Mucosa of descending colon (tissue), 3 donors: ENCODE measurements around the gene POPDC2. TPM values are rescaled to one million over a fixed set of nuclear protein-coding genes. Genes with fewer than 3 reads are reported as not detected.

Experiments
- ATAC-seq: fragments of 200-7000 bp; cut with Tn5 transposase; one replicate; pipeline ENCODE4 v1.9.1; 2020; ENCODE audit warnings: mild to moderate bottlenecking, moderate library complexity
- DNase-seq, 3 donors: peaks; one replicate each; pipeline ENCODE4 v3.0.0-alpha.2; 2020
- H3K36me3 ChIP-seq: fragments of 200-600 bp; one replicate; pipeline ENCODE4 v1.8.0; 2021; ENCODE audit warnings: low read depth, mild to moderate bottlenecking
- H3K4me1 ChIP-seq: fragments of 200-600 bp; one replicate; pipeline ENCODE4 v1.8.0; 2021; ENCODE audit warnings: low read depth, mild to moderate bottlenecking
- H3K4me3 ChIP-seq: fragments of 200-600 bp; one replicate; pipeline ENCODE4 v1.8.0; 2021; ENCODE audit warnings: mild to moderate bottlenecking
- H3K9me3 ChIP-seq: fragments of 200-600 bp; one replicate; pipeline ENCODE4 v1.8.0; 2021; ENCODE audit warnings: mild to moderate bottlenecking
- intact Hi-C, 2 donors: fragments of 100-400 bp; cut with DNase I in 1 of 2; cut with micrococcal nuclease in 1 of 2; formaldehyde crosslinking; loops; one replicate each; pipeline versions ENCODE4 v1.11.0 to v1.11.1; 2022; cut with DNase I, micrococcal nuclease
- total RNA-seq, 3 donors: library from RNA; stranded (reverse); fragmentation: NEBNext Ultra II Directional in 2 of 3; extraction: Animal tissue kit (Norgen Biotek cat#: 25700) in 2 of 3; gene quantifications; one replicate each; pipeline versions ENCODE4 v1.2.1 to v1.2.4, GENCODE V29; 2021 to 2023
- TF ChIP-seq, protein P1 (sequence below): fragments of 200-600 bp; IDR thresholded peaks from one replicate; pipeline ENCODE4 v1.8.0; 2022; ENCODE audit warnings: antibody characterized with exemption, mild to moderate bottlenecking
- donor health status: DM: no; HTN: no; CAD: no; lungs with moderate emphysema.
- donor health status: DM: no; HTN: no; CAD: no.
- donor health status: DM: no; HTN: yes; CAD: no.

The POPDC2 gene
- total RNA-seq, 3 donors from 2014 or later: 4.2 to 89.0 (median 7.1) TPM

DNA sequence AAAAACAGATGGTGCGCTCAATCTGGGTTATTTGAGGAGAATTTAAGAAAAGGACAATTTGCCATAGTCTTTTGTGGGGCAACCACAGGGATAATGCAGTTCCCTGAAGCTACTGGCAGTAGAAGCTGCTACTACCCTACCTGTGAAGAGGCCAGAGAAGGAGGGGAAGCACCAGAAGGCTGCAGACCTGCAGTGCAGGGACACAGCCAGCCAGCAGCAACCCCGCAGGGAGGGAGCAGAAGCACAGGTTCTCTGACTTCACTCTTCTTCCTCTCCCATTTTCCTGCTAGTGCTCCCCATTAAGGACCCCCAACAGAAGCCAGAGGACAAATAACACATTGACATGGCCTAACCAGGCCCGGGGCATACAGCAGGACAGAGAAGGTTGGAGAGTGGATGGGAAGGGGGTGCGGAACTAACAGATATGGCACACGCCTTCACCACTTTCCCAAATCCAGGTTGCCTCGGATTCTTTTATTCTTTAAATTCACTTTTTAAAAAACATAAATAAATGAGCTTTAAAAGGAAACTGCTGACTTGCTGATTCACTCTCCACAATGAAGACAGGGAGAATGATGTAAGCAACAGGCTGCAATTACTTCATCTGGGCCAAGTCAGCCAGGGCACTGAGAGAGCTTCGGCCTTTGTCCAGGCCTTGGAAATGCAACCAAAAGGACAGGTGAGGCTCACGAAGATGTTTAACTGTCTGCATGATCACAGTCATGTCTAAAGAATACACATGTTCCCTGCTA is 30.1 kb downstream of the POPDC2 start:
- intact Hi-C loops: no loop called here
- ATAC-seq: peak; percentile 47
- no peaks in the 10 kb centered on the region for H3K4me1 ChIP-seq
- no peaks in the 10 kb centered on the region for H3K36me3 ChIP-seq
- H3K9me3 ChIP-seq: no peaks in the 10 kb centered on the region
- H3K4me3 ChIP-seq: no peak overlapping the region
- DNase-seq: no peak
- TF ChIP-seq, protein P1, sequence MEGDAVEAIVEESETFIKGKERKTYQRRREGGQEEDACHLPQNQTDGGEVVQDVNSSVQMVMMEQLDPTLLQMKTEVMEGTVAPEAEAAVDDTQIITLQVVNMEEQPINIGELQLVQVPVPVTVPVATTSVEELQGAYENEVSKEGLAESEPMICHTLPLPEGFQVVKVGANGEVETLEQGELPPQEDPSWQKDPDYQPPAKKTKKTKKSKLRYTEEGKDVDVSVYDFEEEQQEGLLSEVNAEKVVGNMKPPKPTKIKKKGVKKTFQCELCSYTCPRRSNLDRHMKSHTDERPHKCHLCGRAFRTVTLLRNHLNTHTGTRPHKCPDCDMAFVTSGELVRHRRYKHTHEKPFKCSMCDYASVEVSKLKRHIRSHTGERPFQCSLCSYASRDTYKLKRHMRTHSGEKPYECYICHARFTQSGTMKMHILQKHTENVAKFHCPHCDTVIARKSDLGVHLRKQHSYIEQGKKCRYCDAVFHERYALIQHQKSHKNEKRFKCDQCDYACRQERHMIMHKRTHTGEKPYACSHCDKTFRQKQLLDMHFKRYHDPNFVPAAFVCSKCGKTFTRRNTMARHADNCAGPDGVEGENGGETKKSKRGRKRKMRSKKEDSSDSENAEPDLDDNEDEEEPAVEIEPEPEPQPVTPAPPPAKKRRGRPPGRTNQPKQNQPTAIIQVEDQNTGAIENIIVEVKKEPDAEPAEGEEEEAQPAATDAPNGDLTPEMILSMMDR: no peak

DNA sequence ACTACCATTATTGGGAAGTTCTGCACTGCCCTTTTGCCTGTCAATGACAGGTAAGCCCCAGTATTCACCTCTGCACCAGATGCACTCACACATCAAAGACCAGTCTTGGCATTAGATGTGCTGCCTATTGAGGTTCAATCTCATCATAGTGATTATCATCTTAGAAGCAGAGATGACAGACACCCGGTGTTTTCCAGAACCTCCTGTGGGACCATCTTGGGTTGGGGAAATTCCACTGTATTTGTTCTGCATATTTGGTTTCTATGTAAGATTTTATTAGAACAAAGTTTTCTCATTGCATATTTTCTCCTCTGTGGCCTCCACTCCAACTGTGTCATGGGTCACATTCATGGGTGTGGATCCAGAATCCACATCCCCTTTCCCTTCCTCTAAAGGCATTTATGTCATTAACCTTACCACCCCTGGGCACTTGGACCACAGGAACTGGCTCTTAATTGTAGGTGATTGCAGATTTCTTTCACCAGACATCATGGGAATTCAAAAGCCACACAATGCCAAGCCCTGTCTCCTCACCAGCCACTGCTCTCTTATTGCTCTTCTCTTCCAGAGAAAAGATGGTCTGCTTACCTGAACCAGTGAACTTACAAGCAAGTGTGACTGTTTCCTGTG is 31.5 kb downstream of the POPDC2 start:
- DNase-seq: no peak
- Histone ChIP-seq H3K9me3 (no peaks in the 10 kb centered on the region), H3K4me1 (no peaks in the 10 kb centered on the region), H3K4me3 (no peak overlapping the region), H3K36me3 (no peaks in the 10 kb centered on the region)
- intact Hi-C loops: no loop called here
- TF ChIP-seq, protein P1: no peak
- ATAC-seq: no peak

DNA sequence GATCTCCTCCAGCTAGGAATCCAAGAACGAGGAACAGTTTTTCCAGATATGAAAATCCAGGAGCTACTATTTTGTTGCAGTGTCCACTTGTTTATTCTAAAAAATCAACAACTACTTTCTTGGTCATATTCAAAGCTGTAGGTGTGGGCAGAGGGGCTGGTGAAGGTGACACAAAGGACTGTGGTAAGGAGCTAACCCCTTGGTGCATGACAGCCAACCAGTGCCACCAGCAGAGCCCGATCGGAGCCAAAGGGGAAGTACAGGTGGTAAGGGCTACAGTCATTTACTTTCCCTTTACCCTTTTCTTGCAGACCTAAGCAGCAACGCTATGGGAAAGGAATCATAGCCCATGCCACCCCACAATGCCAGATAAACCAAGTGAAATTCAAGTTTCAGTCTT is 32.0 kb downstream of the POPDC2 start:
- H3K9me3 ChIP-seq: no peaks in the 10 kb centered on the region
- H3K4me3 ChIP-seq: no peak overlapping the region
- DNase-seq (no peak), ATAC-seq (peak; percentile 49)
- TF ChIP-seq, protein P1: no peak
- no peaks in the 10 kb centered on the region for H3K36me3 ChIP-seq
- intact Hi-C loops: no loop called here
- H3K4me1 ChIP-seq: no peaks in the 10 kb centered on the region

DNA sequence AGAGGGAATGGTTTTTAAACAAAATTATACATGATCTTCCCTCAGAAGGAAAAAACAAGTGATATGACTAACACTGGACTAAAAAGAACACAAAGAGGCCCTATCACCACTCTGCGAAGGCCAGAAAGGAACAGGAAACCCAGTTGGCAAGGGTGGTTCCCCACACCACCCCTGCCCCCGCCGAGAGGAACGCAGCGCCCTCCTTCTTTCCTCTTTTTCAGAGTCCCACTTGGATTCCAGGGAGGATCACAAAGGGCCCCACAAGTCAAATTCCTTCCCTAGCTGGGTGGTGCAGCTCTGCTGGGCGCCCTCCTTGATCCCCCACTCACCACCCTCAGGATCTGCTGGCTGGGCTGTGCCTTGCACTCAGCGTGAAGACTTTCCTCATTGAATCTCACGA is 32.9 kb downstream of the POPDC2 start:
- Histone ChIP-seq H3K9me3 (no peaks in the 10 kb centered on the region), H3K4me3 (no peak overlapping the region), H3K36me3 (no peaks in the 10 kb centered on the region), H3K4me1 (no peaks in the 10 kb centered on the region)
- DNase-seq: no peak
- peak; percentile 42 for ATAC-seq
- intact Hi-C loops: no loop called here
- TF ChIP-seq, protein P1: no peak

DNA sequence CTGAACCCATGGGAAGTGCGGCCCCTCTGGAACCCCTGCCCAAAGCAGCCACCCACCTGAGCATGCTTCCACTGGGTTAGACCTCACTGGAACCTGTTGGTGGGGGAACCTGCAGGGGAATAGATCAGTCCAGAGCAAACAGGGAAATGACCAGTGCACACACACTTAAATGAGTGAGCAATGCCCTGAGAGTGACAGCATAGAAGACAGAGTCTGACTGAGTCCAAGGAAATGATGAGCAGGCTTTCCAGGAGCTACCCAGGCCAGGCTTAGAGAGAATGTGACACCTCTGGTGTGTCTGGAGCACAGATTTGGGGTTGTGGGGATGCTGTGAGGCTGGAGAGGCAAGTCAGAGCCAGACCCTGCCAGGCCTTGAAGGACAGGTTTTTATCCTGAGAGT is 34.2 kb downstream of the POPDC2 start:
- H3K4me1 ChIP-seq: no peaks in the 10 kb centered on the region
- DNase-seq (no peak), ATAC-seq (no peak)
- H3K36me3 ChIP-seq: no peaks in the 10 kb centered on the region
- TF ChIP-seq, protein P1: no peak
- H3K9me3 ChIP-seq: no peaks in the 10 kb centered on the region
- intact Hi-C loops: no loop called here
- H3K4me3 ChIP-seq: no peak overlapping the region
